Hepatocyte (in vitro differentiated cells): ENCODE measurements around the gene MOV10L1. TPM values are rescaled to one million over a fixed set of nuclear protein-coding genes. Genes with fewer than 3 reads are reported as not detected.

Source experiments
- DNase-seq: peaks from one replicate; pipeline ENCODE4 v3.0.0-alpha.2; 2016; ENCODE audit warnings: low spot score
- H2AFZ ChIP-seq: fragments of 200-600 bp; sonication (generic); 2 replicates; pipeline ENCODE4 v1.6.0; 2016; ENCODE audit warnings: antibody characterized with exemption, mild to moderate bottlenecking
- H3K27ac ChIP-seq: fragments of 200-600 bp; sonication (generic); 2 replicates; pipeline ENCODE4 v1.5.1; 2016; ENCODE audit warnings: mild to moderate bottlenecking
- H3K27me3 ChIP-seq: fragments of 200-600 bp; sonication (generic); 2 replicates; pipeline ENCODE4 v1.6.1; 2016
- H3K36me3 ChIP-seq: fragments of 200-600 bp; sonication (generic); replicated peaks from 2 replicates; pipeline ENCODE4 v1.5.1; 2016; ENCODE audit warnings: low read depth; ENCODE audit not compliant: insufficient read depth
- H3K4me1 ChIP-seq: fragments of 200-600 bp; sonication (generic); 2 replicates; pipeline ENCODE4 v1.5.1; 2016; ENCODE audit warnings: mild to moderate bottlenecking, moderate library complexity; ENCODE audit not compliant: insufficient read depth
- H3K4me2 ChIP-seq: fragments of 200-600 bp; sonication (generic); 2 replicates; pipeline ENCODE4 v1.6.0; 2016
- H3K4me3 ChIP-seq: fragments of 200-600 bp; sonication (generic); 2 replicates; pipeline ENCODE4 v1.5.1; 2016; ENCODE audit warnings: mild to moderate bottlenecking
- H3K79me2 ChIP-seq: fragments of 200-600 bp; sonication (generic); 2 replicates; pipeline ENCODE4 v1.6.0; 2017; ENCODE audit warnings: mild to moderate bottlenecking
- H3K9me2 ChIP-seq: fragments of 200-600 bp; sonication (generic); replicated peaks from 2 replicates; pipeline ENCODE4 v1.6.0; 2017; ENCODE audit warnings: mild to moderate bottlenecking; ENCODE audit not compliant: insufficient read depth
- H3K9me3 ChIP-seq: fragments of 200-600 bp; sonication (generic); 2 replicates; pipeline ENCODE4 v1.5.1; 2016; ENCODE audit warnings: low read depth, mild to moderate bottlenecking
- H4K20me1 ChIP-seq: fragments of 200-600 bp; sonication (generic); 2 replicates; pipeline ENCODE4 v1.6.0; 2016; ENCODE audit warnings: mild to moderate bottlenecking; ENCODE audit not compliant: insufficient read depth, poor library complexity, severe bottlenecking
- EZH2 ChIP-seq: fragments of 200-600 bp; sonication (generic); IDR thresholded peaks from 2 replicates; pipeline ENCODE4 v1.6.1; 2016; ENCODE audit warnings: antibody characterized with exemption, mild to moderate bottlenecking, borderline replicate concordance
- EZH2phosphoT487 ChIP-seq: fragments of 200-600 bp; sonication (generic); IDR thresholded peaks from one replicate; pipeline ENCODE4 v1.6.1; 2018; ENCODE audit warnings: antibody characterized with exemption, mild to moderate bottlenecking, low read depth, moderate library complexity; ENCODE audit not compliant: unreplicated experiment, severe bottlenecking
- WGBS: methylation state at CpG from one replicate; pipeline ENCODE4 v1.1.6; 2016; ENCODE audit warnings: low lambda C conversion rate; ENCODE audit errors: missing lambda C conversion rate; 5-methylcytosine and 5-hydroxymethylcytosine counted together
- polyA plus RNA-seq: library from polyadenylated mRNA; unstranded; fragments of >200 nt; fragmentation: Nextera tagmentation; extraction: Ambion mirVana; gene quantifications from 2 replicates; pipeline ENCODE4 v1.2.1, GENCODE V29; 2016
- total RNA-seq: library from RNA; depleted of rRNA; stranded (reverse); fragments of >200 nt; gene quantifications from 2 replicates; pipeline ENCODE4 v1.2.3, GENCODE V29; 2014
- TF ChIP-seq, protein P1 (sequence below): fragments of 200-600 bp; sonication (generic); IDR thresholded peaks from 2 replicates; pipeline ENCODE4 v1.5.1; 2016; ENCODE audit warnings: antibody characterized with exemption, mild to moderate bottlenecking; ENCODE audit not compliant: poor library complexity

Gene MOV10L1
- total and polyA plus RNA-seq, 2 experiments from 2014 or later = 0.36 to 3.6 TPM

GRCh38 chr22:50115693-50116092 lies 25.9 kb downstream of the MOV10L1 start:
- H3K4me2 ChIP-seq = peak overlapping the region; percentile 69
- 74% methylated on average over 10 of the region's 10 CpGs for WGBS
- H3K79me2 ChIP-seq = no peaks in the 10 kb centered on the region
- H2AFZ ChIP-seq = no peak overlapping the region
- H3K4me1 ChIP-seq = peaks cover 41% of the 10 kb centered on the region
- peak; percentile 35 for DNase-seq
- H3K4me3 ChIP-seq = no peak overlapping the region
- H3K27ac ChIP-seq = peak overlapping the region; percentile 93
- H3K9me3 ChIP-seq = no peaks in the 10 kb centered on the region
- no peaks in the 10 kb centered on the region for H3K27me3 ChIP-seq
- no peaks in the 10 kb centered on the region for H3K9me2 ChIP-seq
- no peaks in the 10 kb centered on the region for H4K20me1 ChIP-seq
- no peaks in the 10 kb centered on the region for H3K36me3 ChIP-seq
- no peak for TF ChIP-seq EZH2
- TF ChIP-seq EZH2phosphoT487 = no peak
- TF ChIP-seq, protein P1, sequence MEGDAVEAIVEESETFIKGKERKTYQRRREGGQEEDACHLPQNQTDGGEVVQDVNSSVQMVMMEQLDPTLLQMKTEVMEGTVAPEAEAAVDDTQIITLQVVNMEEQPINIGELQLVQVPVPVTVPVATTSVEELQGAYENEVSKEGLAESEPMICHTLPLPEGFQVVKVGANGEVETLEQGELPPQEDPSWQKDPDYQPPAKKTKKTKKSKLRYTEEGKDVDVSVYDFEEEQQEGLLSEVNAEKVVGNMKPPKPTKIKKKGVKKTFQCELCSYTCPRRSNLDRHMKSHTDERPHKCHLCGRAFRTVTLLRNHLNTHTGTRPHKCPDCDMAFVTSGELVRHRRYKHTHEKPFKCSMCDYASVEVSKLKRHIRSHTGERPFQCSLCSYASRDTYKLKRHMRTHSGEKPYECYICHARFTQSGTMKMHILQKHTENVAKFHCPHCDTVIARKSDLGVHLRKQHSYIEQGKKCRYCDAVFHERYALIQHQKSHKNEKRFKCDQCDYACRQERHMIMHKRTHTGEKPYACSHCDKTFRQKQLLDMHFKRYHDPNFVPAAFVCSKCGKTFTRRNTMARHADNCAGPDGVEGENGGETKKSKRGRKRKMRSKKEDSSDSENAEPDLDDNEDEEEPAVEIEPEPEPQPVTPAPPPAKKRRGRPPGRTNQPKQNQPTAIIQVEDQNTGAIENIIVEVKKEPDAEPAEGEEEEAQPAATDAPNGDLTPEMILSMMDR = no peak

DNA sequence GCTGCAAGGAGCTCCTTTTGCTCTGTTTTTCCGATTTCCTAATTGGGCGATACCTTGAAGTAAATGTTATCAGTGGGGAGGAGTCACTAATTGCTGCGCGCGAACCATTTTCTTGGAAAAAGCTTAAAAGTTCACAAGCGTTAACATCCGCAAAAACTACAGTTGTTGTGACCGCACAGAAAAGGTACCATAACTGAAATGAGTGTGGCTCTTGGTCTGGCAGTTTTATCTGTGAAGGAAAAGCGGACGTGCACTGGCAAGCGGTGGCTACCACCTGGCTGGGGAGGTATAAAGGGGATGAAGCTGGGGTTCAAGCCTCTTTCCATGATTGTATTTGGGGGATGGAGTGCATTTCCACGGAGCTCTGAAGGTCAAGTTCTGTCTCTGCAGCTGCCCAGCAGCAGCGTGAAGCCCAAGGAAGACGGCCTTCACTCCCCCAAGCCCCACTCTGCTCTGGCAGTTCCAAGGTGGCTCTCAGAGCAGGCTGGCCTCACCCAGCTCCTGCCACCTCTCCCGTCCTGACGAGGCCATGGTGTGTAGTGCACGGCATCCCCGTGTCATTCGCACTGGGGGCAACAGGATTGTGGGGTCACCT lies 27.5 kb downstream of the MOV10L1 start:
- Histone ChIP-seq H3K79me2 (no peaks in the 10 kb centered on the region), H4K20me1 (no peaks in the 10 kb centered on the region), H3K4me1 (peaks cover 39% of the 10 kb centered on the region), H2AFZ (no peak overlapping the region), H3K36me3 (no peaks in the 10 kb centered on the region), H3K9me2 (no peaks in the 10 kb centered on the region), H3K4me3 (no peak overlapping the region), H3K27me3 (no peaks in the 10 kb centered on the region), H3K27ac (peak overlapping the region; percentile 88), H3K4me2 (no peak overlapping the region), H3K9me3 (no peaks in the 10 kb centered on the region)
- TF ChIP-seq, protein P1 = no peak
- TF ChIP-seq EZH2 = no peak
- 89% methylated on average over 19 of the region's 19 CpGs for WGBS
- DNase-seq = no peak

DNA sequence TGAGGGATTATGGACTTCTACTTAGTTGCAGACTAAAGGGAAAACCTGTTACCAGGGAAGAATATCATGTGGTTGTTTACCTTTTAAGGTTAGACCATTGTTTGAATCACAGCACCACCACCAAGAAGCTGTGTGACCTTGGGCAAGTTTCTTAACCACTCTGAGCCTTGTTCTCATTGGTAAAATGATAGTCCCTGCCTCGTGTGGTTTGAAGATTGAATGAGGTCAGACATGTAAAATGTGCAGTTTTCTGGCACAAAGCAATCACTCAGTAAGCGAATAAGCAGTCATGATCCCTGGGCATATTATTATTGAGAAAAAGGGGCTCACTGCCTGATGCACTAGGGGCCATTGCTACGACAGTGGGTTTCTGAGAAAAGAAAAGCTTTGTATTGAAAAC lies 28.3 kb downstream of the MOV10L1 start:
- no peak overlapping the region for H2AFZ ChIP-seq
- peaks cover 34% of the 10 kb centered on the region for H3K4me1 ChIP-seq
- no peak overlapping the region for H3K4me3 ChIP-seq
- H3K4me2 ChIP-seq = no peak overlapping the region
- no peaks in the 10 kb centered on the region for H3K9me3 ChIP-seq
- no peaks in the 10 kb centered on the region for H3K79me2 ChIP-seq
- H4K20me1 ChIP-seq = no peaks in the 10 kb centered on the region
- no peaks in the 10 kb centered on the region for H3K9me2 ChIP-seq
- WGBS = 65% methylated on average over 3 of the region's 3 CpGs
- DNase-seq = no peak
- TF ChIP-seq EZH2 = no peak
- TF ChIP-seq, protein P1 = no peak
- TF ChIP-seq EZH2phosphoT487 = no peak
- H3K36me3 ChIP-seq = no peaks in the 10 kb centered on the region
- peak overlapping the region; percentile 88 for H3K27ac ChIP-seq
- H3K27me3 ChIP-seq = no peaks in the 10 kb centered on the region
